NCI-H1930 (cell line): ENCODE data around the gene GAREM2.

Source experiments
- DNase-seq, 2 experiments: peaks; one replicate each; lab custom pipeline; 2025; lab: John Stamatoyannopoulos, UW

Gene GAREM2

DNA sequence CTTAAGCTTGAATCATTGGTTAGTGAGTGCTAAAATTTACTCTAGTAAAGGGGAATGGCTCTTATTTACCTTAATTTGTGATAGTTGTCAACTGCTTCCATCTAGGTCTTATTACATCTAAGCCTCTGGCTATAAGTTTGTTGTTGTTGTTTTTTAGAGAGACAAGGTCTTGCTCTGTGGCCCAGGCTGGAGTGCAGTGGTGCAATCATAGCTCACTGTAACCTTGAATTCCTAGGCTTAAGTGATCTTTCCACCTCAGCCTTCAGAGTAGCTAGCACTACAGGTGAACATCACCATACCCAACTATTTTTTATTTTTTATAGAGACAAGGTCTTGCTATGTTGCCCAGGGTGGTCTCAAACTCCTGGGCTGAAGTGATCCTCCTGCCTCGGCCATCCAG, 65.0 kb downstream of the GAREM2 start:
- DNase-seq = no peak

GRCh38 chr2:26238311-26238958, 65.5 kb downstream of the GAREM2 start:
- no peak for DNase-seq
